HEK293 (cell line): ENCODE measurements around the gene DYNC2I2.

Experiments used
- CTCF ChIA-PET: fragments of 350-600 bp; formaldehyde crosslinking; extraction: SDS; loops from one replicate; lab custom pipeline; 2021; ENCODE audit warnings: antibody characterized with exemption; lab: Yijun Ruan, JAX
- POLR2A ChIA-PET: fragments of 300-600 bp; formaldehyde crosslinking; extraction: SDS; loops from one replicate; lab custom pipeline; 2020; ENCODE audit warnings: antibody characterized with exemption, inconsistent platforms; lab: Yijun Ruan, JAX
- H3K27ac ChIP-seq: fragments of 200-500 bp; sonication (Bioruptor generic); 2 replicates; pipeline ENCODE4 v1.5.1; 2014; ENCODE audit warnings: low read depth, low read length, control low read depth, inconsistent platforms; ENCODE audit errors: extremely low read depth
- H3K36me3 ChIP-seq, 2 experiments: fragments of 200-500 bp in 1 of 2; sonication (Bioruptor generic) in 1 of 2; 1 replicate in 1 of 2; 2 replicates in 1 of 2; pipeline ENCODE4 v1.5.1; 2014 to 2017; ENCODE audit warnings: inconsistent platforms in 2 of 2, low read length in 2 of 2; ENCODE audit not compliant: control insufficient read depth in 2 of 2, insufficient read depth in 1 of 2
- H3K4me1 ChIP-seq: fragments of 200-500 bp; sonication (Bioruptor generic); 2 replicates; pipeline ENCODE4 v1.5.1; 2014; ENCODE audit warnings: mild to moderate bottlenecking, low read length, inconsistent platforms; ENCODE audit not compliant: control insufficient read depth, insufficient read depth
- H3K4me3 ChIP-seq: 2 replicates; pipeline ENCODE4 v1.5.1; 2011; ENCODE audit warnings: low read depth, mild to moderate bottlenecking, control low read depth, low read length, moderate library complexity
- H3K9me3 ChIP-seq: fragments of 200-500 bp; sonication (Bioruptor generic); 2 replicates; pipeline ENCODE4 v1.5.1; 2014; ENCODE audit warnings: low read depth, low read length, inconsistent platforms; ENCODE audit not compliant: control insufficient read depth, insufficient read depth
- EGR2 ChIP-seq: fragments of 450-650 bp; formaldehyde crosslinking; IDR thresholded peaks from 2 replicates; pipeline ENCODE4 v1.5.1; 2016; ENCODE audit warnings: low read depth, missing biosample characterization, missing genetic modification characterization
- GLIS2 ChIP-seq: fragments of 450-650 bp; formaldehyde crosslinking; IDR thresholded peaks from 2 replicates; pipeline ENCODE4 v1.5.1; 2016; ENCODE audit warnings: missing biosample characterization, missing genetic modification characterization
- KLF1 ChIP-seq: fragments of 450-650 bp; formaldehyde crosslinking; IDR thresholded peaks from 2 replicates; pipeline ENCODE4 v1.5.1; 2016; ENCODE audit warnings: missing biosample characterization, missing genetic modification characterization
- SP3 ChIP-seq: fragments of 450-650 bp; formaldehyde crosslinking; IDR thresholded peaks from 2 replicates; pipeline ENCODE4 v1.5.1; 2016; ENCODE audit warnings: missing biosample characterization, missing genetic modification characterization
- WT1 ChIP-seq: fragments of 450-650 bp; formaldehyde crosslinking; IDR thresholded peaks from 2 replicates; pipeline ENCODE4 v1.5.1; 2016; ENCODE audit warnings: missing biosample characterization, missing genetic modification characterization
- ZBTB17 ChIP-seq: fragments of 450-650 bp; formaldehyde crosslinking; IDR thresholded peaks from 2 replicates; pipeline ENCODE4 v1.5.1; 2016; ENCODE audit warnings: missing biosample characterization, missing genetic modification characterization
- ZIC2 ChIP-seq: fragments of 450-650 bp; formaldehyde crosslinking; IDR thresholded peaks from 2 replicates; pipeline ENCODE4 v1.5.1; 2016; ENCODE audit warnings: missing biosample characterization, missing genetic modification characterization
- ZNF10 ChIP-seq: fragments of 450-650 bp; formaldehyde crosslinking; IDR thresholded peaks from 2 replicates; pipeline ENCODE4 v1.5.1; 2017; ENCODE audit warnings: missing biosample characterization, missing genetic modification characterization
- ZNF239 ChIP-seq: fragments of 450-650 bp; formaldehyde crosslinking; IDR thresholded peaks from 2 replicates; pipeline ENCODE4 v1.5.1; 2016; ENCODE audit warnings: missing biosample characterization, missing genetic modification characterization
- ZNF510 ChIP-seq: fragments of 450-650 bp; formaldehyde crosslinking; IDR thresholded peaks from 2 replicates; pipeline ENCODE4 v1.5.1; 2018; ENCODE audit warnings: mild to moderate bottlenecking, missing genetic modification characterization, missing biosample characterization; ENCODE audit not compliant: insufficient replicate concordance
- ZNF518A ChIP-seq: fragments of 450-650 bp; formaldehyde crosslinking; conservative IDR thresholded peaks from 2 replicates; pipeline ENCODE4 v1.5.1; 2016; ENCODE audit warnings: low read depth, missing biosample characterization, missing genetic modification characterization
- ZNF792 ChIP-seq: fragments of 450-650 bp; formaldehyde crosslinking; IDR thresholded peaks from 2 replicates; pipeline ENCODE4 v1.5.1; 2016; ENCODE audit warnings: missing biosample characterization, missing genetic modification characterization
- TF ChIP-seq, protein P1 (sequence below): fragments of 450-650 bp; formaldehyde crosslinking; IDR thresholded peaks from 2 replicates; pipeline ENCODE4 v1.5.1; 2016; ENCODE audit warnings: missing biosample characterization, missing genetic modification characterization
- TF ChIP-seq, protein P2 (sequence below): fragments of 450-650 bp; formaldehyde crosslinking; IDR thresholded peaks from 2 replicates; pipeline ENCODE4 v1.5.1; 2016; ENCODE audit warnings: missing biosample characterization, missing genetic modification characterization, borderline replicate concordance
- TF ChIP-seq, protein P3 (sequence below): fragments of 450-650 bp; formaldehyde crosslinking; IDR thresholded peaks from 2 replicates; pipeline ENCODE4 v1.5.1; 2016; ENCODE audit warnings: missing biosample characterization, missing genetic modification characterization
- TF ChIP-seq, protein P4 (sequence below): fragments of 450-650 bp; formaldehyde crosslinking; IDR thresholded peaks from 2 replicates; pipeline ENCODE4 v1.5.1; 2016; ENCODE audit warnings: missing biosample characterization, missing genetic modification characterization

Gene DYNC2I2

DNA sequence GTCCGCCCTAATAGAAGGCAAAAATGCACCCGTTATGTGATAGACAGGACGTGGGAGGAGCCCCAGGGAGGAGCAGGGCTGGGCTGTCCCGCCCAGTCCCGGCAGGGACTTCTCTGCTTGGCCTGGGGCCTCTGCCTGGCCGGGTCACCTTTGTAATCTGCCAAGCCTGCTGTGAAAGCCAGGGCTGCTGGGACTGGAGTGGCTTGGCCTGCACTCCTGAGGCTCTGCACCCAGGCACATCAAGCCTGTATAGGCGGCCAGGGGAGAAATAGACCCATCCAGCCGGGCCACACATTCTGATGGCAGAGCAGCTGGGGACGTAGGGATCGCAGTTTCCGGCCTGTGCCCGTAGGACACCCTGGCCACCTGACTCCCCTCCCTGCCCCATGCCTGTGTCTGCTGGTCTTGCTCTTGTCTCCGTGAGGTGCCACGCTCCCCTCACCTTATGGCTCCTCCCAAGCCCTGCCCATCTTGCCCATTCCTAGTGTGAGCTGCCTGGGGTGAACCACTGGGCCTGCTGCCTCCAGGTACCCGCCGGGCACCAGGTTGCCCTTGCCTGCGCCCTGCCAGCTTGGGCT, 28.1 kb downstream of the DYNC2I2 start:
- Histone ChIP-seq H3K4me3 (no peak overlapping the region), H3K36me3 (peaks cover 0 to 92% of the 10 kb centered on the region in 2 experiments; a peak in 2 of 3 replicates), H3K4me1 (no peaks in the 10 kb centered on the region), H3K27ac (no peak overlapping the region), H3K9me3 (no peaks in the 10 kb centered on the region)
- CTCF ChIA-PET: no interaction called here
- 0 out of 2 replicates have a peak, but pooled peaks have one; percentile 28 for TF ChIP-seq KLF1
- TF ChIP-seq WT1: no peak
- 0 out of 2 replicates have a peak, but pooled peaks have one; percentile 16 for TF ChIP-seq ZIC2 (tag by site-specific recombination)
- TF ChIP-seq, protein P1, sequence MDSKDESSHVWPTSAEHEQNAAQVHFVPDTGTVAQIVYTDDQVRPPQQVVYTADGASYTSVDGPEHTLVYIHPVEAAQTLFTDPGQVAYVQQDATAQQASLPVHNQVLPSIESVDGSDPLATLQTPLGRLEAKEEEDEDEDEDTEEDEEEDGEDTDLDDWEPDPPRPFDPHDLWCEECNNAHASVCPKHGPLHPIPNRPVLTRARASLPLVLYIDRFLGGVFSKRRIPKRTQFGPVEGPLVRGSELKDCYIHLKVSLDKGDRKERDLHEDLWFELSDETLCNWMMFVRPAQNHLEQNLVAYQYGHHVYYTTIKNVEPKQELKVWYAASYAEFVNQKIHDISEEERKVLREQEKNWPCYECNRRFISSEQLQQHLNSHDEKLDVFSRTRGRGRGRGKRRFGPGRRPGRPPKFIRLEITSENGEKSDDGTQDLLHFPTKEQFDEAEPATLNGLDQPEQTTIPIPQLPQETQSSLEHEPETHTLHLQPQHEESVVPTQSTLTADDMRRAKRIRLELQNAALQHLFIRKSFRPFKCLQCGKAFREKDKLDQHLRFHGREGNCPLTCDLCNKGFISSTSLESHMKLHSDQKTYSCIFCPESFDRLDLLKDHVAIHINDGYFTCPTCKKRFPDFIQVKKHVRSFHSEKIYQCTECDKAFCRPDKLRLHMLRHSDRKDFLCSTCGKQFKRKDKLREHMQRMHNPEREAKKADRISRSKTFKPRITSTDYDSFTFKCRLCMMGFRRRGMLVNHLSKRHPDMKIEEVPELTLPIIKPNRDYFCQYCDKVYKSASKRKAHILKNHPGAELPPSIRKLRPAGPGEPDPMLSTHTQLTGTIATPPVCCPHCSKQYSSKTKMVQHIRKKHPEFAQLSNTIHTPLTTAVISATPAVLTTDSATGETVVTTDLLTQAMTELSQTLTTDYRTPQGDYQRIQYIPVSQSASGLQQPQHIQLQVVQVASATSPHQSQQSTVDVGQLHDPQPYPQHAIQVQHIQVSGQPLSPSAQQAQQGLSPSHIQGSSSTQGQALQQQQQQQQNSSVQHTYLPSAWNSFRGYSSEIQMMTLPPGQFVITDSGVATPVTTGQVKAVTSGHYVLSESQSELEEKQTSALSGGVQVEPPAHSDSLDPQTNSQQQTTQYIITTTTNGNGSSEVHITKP (tag by site-specific recombination): peak; percentile 83
- TF ChIP-seq, protein P2, sequence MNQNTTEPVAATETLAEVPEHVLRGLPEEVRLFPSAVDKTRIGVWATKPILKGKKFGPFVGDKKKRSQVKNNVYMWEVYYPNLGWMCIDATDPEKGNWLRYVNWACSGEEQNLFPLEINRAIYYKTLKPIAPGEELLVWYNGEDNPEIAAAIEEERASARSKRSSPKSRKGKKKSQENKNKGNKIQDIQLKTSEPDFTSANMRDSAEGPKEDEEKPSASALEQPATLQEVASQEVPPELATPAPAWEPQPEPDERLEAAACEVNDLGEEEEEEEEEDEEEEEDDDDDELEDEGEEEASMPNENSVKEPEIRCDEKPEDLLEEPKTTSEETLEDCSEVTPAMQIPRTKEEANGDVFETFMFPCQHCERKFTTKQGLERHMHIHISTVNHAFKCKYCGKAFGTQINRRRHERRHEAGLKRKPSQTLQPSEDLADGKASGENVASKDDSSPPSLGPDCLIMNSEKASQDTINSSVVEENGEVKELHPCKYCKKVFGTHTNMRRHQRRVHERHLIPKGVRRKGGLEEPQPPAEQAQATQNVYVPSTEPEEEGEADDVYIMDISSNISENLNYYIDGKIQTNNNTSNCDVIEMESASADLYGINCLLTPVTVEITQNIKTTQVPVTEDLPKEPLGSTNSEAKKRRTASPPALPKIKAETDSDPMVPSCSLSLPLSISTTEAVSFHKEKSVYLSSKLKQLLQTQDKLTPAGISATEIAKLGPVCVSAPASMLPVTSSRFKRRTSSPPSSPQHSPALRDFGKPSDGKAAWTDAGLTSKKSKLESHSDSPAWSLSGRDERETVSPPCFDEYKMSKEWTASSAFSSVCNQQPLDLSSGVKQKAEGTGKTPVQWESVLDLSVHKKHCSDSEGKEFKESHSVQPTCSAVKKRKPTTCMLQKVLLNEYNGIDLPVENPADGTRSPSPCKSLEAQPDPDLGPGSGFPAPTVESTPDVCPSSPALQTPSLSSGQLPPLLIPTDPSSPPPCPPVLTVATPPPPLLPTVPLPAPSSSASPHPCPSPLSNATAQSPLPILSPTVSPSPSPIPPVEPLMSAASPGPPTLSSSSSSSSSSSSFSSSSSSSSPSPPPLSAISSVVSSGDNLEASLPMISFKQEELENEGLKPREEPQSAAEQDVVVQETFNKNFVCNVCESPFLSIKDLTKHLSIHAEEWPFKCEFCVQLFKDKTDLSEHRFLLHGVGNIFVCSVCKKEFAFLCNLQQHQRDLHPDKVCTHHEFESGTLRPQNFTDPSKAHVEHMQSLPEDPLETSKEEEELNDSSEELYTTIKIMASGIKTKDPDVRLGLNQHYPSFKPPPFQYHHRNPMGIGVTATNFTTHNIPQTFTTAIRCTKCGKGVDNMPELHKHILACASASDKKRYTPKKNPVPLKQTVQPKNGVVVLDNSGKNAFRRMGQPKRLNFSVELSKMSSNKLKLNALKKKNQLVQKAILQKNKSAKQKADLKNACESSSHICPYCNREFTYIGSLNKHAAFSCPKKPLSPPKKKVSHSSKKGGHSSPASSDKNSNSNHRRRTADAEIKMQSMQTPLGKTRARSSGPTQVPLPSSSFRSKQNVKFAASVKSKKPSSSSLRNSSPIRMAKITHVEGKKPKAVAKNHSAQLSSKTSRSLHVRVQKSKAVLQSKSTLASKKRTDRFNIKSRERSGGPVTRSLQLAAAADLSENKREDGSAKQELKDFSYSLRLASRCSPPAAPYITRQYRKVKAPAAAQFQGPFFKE (tag by site-specific recombination): no peak
- TF ChIP-seq, protein P3, sequence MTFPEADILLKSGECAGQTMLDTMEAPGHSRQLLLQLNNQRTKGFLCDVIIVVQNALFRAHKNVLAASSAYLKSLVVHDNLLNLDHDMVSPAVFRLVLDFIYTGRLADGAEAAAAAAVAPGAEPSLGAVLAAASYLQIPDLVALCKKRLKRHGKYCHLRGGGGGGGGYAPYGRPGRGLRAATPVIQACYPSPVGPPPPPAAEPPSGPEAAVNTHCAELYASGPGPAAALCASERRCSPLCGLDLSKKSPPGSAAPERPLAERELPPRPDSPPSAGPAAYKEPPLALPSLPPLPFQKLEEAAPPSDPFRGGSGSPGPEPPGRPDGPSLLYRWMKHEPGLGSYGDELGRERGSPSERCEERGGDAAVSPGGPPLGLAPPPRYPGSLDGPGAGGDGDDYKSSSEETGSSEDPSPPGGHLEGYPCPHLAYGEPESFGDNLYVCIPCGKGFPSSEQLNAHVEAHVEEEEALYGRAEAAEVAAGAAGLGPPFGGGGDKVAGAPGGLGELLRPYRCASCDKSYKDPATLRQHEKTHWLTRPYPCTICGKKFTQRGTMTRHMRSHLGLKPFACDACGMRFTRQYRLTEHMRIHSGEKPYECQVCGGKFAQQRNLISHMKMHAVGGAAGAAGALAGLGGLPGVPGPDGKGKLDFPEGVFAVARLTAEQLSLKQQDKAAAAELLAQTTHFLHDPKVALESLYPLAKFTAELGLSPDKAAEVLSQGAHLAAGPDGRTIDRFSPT (tag by site-specific recombination): peak; percentile 87
- POLR2A ChIA-PET: no interaction called here

GRCh38 chr9:128627906-128628305, 28.7 kb downstream of the DYNC2I2 start:
- Histone ChIP-seq H3K9me3 (no peaks in the 10 kb centered on the region), H3K4me1 (no peaks in the 10 kb centered on the region), H3K4me3 (no peak overlapping the region), H3K27ac (no peak overlapping the region), H3K36me3 (peaks cover 4 to 88% of the 10 kb centered on the region in 2 experiments; a peak in 2 of 3 replicates)
- TF ChIP-seq GLIS2 (tag by site-specific recombination): peak; percentile 11; the same call in 1 of the 2 replicates
- no peak for TF ChIP-seq ZBTB17 (tag by site-specific recombination)
- TF ChIP-seq, protein P4, sequence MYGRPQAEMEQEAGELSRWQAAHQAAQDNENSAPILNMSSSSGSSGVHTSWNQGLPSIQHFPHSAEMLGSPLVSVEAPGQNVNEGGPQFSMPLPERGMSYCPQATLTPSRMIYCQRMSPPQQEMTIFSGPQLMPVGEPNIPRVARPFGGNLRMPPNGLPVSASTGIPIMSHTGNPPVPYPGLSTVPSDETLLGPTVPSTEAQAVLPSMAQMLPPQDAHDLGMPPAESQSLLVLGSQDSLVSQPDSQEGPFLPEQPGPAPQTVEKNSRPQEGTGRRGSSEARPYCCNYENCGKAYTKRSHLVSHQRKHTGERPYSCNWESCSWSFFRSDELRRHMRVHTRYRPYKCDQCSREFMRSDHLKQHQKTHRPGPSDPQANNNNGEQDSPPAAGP (tag by site-specific recombination): no peak
- no peak for TF ChIP-seq ZNF510
- no peak for TF ChIP-seq ZNF239 (tag by site-specific recombination)
- TF ChIP-seq ZNF792 (tag by site-specific recombination): no peak
- TF ChIP-seq SP3 (tag by site-specific recombination): no peak
- TF ChIP-seq EGR2 (tag by site-specific recombination): no peak
- no peak for TF ChIP-seq ZNF518A (tag by site-specific recombination)
- TF ChIP-seq ZNF10: peak; percentile 97
- CTCF ChIA-PET: no interaction called here
- POLR2A ChIA-PET: no interaction called here
